Ishikawa (cell line): ENCODE data around the gene BPIFA1.

Experiments used
- CEBPB ChIP-seq: IDR thresholded peaks from 2 replicates; pipeline ENCODE4 v1.6.1; 2012
- EGR1 ChIP-seq: IDR thresholded peaks from 2 replicates; pipeline ENCODE4 v1.6.1; 2012
- EP300 ChIP-seq: IDR thresholded peaks from 2 replicates; pipeline ENCODE4 v1.6.1; 2012; ENCODE audit warnings: borderline replicate concordance
- MAX ChIP-seq: IDR thresholded peaks from 2 replicates; pipeline ENCODE4 v1.6.1; 2012
- RAD21 ChIP-seq: IDR thresholded peaks from 2 replicates; pipeline ENCODE4 v1.6.1; 2012; ENCODE audit warnings: low read depth
- REST ChIP-seq: IDR thresholded peaks from 2 replicates; pipeline ENCODE4 v1.6.1; 2012; ENCODE audit warnings: low read depth, mild to moderate bottlenecking
- YY1 ChIP-seq: IDR thresholded peaks from 2 replicates; pipeline ENCODE4 v1.6.1; 2012; ENCODE audit warnings: low read depth

- no peak for TF ChIP-seq CEBPB
- no peak for TF ChIP-seq EP300
- TF ChIP-seq MAX = no peak
- TF ChIP-seq YY1 = no peak
- TF ChIP-seq EGR1 = no peak
- TF ChIP-seq REST = no peak
- no peak for TF ChIP-seq RAD21
These were observed 15.7 kb downstream of the BPIFA1 start for GRCh38 chr20:33251496-33251895.
